NCI-H2171 treated with DMSO at 0.1 percent for 48 hours (cell line): Measurements from ENCODE around the gene HOXD4.

ENCODE experiments used
- DNase-seq: peaks from one replicate; lab custom pipeline; 2025; lab: John Stamatoyannopoulos, UW

The HOXD4 gene

DNA sequence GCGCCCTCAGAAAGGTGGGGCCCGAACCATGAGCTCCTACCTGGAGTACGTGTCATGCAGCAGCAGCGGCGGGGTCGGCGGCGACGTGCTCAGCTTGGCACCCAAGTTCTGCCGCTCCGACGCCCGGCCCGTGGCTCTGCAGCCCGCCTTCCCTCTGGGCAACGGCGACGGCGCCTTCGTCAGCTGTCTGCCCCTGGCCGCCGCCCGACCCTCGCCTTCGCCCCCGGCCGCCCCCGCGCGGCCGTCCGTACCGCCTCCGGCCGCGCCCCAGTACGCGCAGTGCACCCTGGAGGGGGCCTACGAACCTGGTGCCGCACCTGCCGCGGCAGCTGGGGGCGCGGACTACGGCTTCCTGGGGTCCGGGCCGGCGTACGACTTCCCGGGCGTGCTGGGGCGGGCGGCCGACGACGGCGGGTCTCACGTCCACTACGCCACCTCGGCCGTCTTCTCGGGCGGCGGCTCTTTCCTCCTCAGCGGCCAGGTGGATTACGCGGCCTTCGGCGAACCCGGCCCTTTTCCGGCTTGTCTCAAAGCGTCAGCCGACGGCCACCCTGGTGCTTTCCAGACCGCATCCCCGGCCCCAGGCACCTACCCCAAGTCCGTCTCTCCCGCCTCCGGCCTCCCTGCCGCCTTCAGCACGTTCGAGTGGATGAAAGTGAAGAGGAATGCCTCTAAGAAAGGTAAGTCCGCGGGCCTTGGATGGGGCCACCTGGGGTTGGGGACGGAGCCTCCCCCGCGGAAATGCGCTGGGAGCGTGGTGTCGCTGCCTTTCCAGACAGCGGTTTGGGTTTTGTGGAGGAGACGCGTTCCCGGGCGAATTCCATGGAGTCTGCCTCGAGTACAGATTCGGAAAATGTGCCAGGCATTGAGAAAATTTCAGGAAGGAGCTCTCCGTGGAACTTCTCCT is 37.7 kb downstream of the HOXD4 start:
- no peak for DNase-seq

GRCh38 chr2:176189681-176190641 is 38.6 kb downstream of the HOXD4 start:
- DNase-seq, result no peak

GRCh38 chr2:176192351-176192750 is 41.0 kb downstream of the HOXD4 start:
- no peak for DNase-seq

GRCh38 chr2:176193048-176193447 is 41.7 kb downstream of the HOXD4 start:
- no peak for DNase-seq

DNA sequence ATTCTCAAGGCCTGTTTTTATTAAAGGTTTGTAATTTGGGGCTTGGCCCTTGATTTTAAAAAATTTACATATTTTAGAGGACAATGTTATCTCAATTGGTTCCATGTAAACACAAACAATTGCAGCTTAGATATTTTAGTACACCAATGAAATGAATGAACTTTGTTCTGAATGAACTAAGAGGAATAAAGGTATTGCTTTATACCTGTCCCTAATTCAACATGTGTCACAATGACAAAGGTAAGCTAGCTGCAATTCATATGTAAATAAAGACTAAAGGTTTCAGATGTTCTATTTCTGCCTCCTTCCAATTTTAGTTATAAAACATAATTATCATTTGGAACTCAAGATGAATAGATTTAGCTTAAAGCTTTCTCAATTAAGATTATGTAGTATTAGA is 48.6 kb downstream of the HOXD4 start:
- DNase-seq, result no peak

GRCh38 chr2:176200971-176201370 is 49.6 kb downstream of the HOXD4 start:
- DNase-seq, result no peak

- no peak for DNase-seq
These were observed 51.1 kb downstream of the HOXD4 start for GRCh38 chr2:176202491-176202890.
